Embryonic facial prominence (tissue), 1 donor: Measurements from ENCODE around the gene ELL3.

Experiments used
- DNase-seq: peaks from one replicate; pipeline ENCODE4 v3.0.0-alpha.2; 2016; ENCODE audit errors: extremely low spot score

ELL3 gene

DNA sequence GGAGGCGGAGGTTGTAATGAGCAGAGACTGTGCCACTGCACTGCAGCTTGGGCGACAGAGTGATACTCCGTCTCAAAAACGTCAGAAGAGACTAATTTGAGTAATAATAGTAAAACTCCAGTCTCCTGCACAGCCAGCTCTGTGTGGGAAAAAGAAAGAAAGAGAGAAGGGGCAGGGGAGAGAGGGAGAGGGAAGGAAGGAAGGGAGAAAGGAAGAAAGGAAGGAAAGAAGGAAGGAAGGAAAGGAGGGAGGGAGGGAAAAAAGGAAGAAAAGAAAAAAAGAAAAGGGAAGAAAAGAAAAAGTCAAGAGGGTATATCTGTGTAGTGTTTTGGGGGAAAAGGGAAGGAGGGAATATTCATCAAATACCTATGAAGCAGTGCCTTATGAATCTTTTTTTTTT, 53.6 kb downstream of the ELL3 start:
- DNase-seq, result no peak
